NCI-H128 (cell line): ENCODE measurements around the gene OR6B1.

Source experiments
- DNase-seq: peaks from one replicate; lab custom pipeline; 2025; ENCODE audit not compliant: unreplicated experiment; lab: John Stamatoyannopoulos, UW

The OR6B1 gene

GRCh38 chr7:144000020-144000419 is at the start of gene OR6B1:
TSS of gene OR6B1 (plus strand) at chr7:144000320. CDS start at chr7:144003997, 3,677 bp downstream.
- no peak for DNase-seq

- no peak for DNase-seq
Observed at GRCh38 chr7:143953421-143953820, 46.7 kb upstream of the OR6B1 start.

- no peak for DNase-seq
Observed at GRCh38 chr7:143954135-143954534, 46.0 kb upstream of the OR6B1 start.

- no peak for DNase-seq
Observed at GRCh38 chr7:143954544-143954943, 45.6 kb upstream of the OR6B1 start, which contains the start of gene OR2F1. TSS of gene OR2F1 (plus strand) at chr7:143954844. CDS start at chr7:143959971, 5,127 bp downstream.

GRCh38 chr7:143958781-143959180 is 41.3 kb upstream of the OR6B1 start:
- DNase-seq, result no peak

GRCh38 chr7:143960813-143961610 is 39.1 kb upstream of the OR6B1 start:
- no peak for DNase-seq

GRCh38 chr7:143965280-143965679 is 34.8 kb upstream of the OR6B1 start:
- no peak for DNase-seq

- no peak for DNase-seq
Observed at GRCh38 chr7:143967398-143967797, 32.7 kb upstream of the OR6B1 start.

GRCh38 chr7:143973870-143974416 is 26.2 kb upstream of the OR6B1 start:
- DNase-seq, result no peak

- DNase-seq, result no peak
Observed at GRCh38 chr7:143974459-143974858, 25.7 kb upstream of the OR6B1 start.

- DNase-seq, result no peak
Observed at GRCh38 chr7:143975617-143976016, 24.5 kb upstream of the OR6B1 start.

GRCh38 chr7:143978585-143978984 is 21.5 kb upstream of the OR6B1 start:
- DNase-seq, result no peak

- no peak for DNase-seq
Observed at GRCh38 chr7:143979359-143979758, 20.8 kb upstream of the OR6B1 start.

- no peak for DNase-seq
Observed at GRCh38 chr7:143979998-143980397, 20.1 kb upstream of the OR6B1 start.

- no peak for DNase-seq
Observed at GRCh38 chr7:143980746-143981510, 19.2 kb upstream of the OR6B1 start.

GRCh38 chr7:143983960-143984359 is 16.2 kb upstream of the OR6B1 start:
- DNase-seq, result no peak

- no peak for DNase-seq
Observed at GRCh38 chr7:143987513-143987912, 12.6 kb upstream of the OR6B1 start.

GRCh38 chr7:143988976-143989745 is 11.0 kb upstream of the OR6B1 start:
- DNase-seq, result no peak

GRCh38 chr7:143992670-143993069 is 7.5 kb upstream of the OR6B1 start:
- no peak for DNase-seq

GRCh38 chr7:143993924-143994323 is 6.2 kb upstream of the OR6B1 start:
- DNase-seq, result no peak

GRCh38 chr7:144001543-144001942 is 1.4 kb downstream of the OR6B1 start:
- DNase-seq, result no peak
